GM18951 (cell line): Measurements from ENCODE around the gene SLC66A2.
"Not testable (repeated sequence)": the region's sequence is repeated elsewhere in the genome, so short reads cannot be mapped to it uniquely, and the experiment has no call there.

Source experiments
- POLR2A ChIP-seq: IDR thresholded peaks from 4 replicates; pipeline ENCODE4 v1.6.1; 2011; ENCODE audit warnings: mild to moderate bottlenecking; ENCODE audit not compliant: insufficient read length, insufficient read depth; ENCODE audit errors: extremely low read depth
- in situ Hi-C: fragments of 300-500 bp; cut with MboI; formaldehyde crosslinking; loops from one replicate; pipeline ENCODE4 v1.12.0; 2022; ENCODE audit warnings: low sequenced_read_pairs, mixed read lengths, inconsistent platforms; ENCODE audit not compliant: unreplicated experiment

Gene SLC66A2

DNA sequence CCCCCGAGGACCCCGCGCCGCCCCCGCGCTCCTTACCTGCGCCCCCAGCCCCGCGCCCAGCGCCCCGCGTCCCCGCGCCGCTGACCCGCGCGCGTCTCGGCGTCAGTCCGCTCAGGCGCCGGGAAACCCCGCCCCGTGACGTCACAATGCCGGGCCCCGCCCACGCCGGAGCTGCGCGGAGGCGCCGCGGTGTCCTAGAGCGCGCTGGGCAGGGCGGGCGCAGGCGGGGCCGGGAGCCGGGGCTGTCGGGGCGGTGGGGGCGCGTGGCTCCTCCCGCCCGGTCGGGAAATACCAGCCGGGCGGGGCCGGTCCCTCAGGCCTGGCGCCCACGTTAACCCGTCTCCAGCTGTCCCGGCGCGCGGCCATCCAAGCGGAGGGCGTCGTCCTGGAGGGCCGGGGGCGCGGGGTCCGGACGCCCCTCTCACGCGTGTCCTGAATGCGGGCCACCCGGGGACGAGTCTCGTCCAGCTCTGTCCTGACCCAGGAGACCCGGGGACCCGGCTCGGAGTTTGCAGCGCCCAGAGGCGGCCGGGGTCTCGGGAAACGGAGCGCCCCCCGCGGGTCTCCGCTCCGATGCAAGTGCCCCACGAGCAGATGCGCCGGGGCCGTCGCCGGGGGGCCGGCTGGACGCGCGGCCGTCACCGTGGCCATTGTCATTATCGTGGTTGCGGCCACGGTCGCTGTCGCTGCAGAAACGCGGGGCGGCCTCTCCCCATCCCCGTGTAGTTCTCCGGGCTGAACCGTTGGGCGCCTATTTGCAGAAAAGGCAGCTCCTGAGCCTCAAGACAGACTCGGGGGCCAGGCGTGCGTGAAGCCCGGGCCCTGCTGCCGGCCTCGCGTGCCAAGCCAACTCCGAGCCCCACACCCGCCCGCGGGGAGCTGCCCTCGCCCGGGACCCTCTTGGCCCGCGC lies at the start of gene SLC66A2:
SLC66A2 (minus strand) TSS at position 109 of the 911 bp plus-strand sequence. CDS start 727 bp downstream, outside the sequence.
- in situ Hi-C loops = no loop called here
- peak; percentile 68 for TF ChIP-seq POLR2A

DNA sequence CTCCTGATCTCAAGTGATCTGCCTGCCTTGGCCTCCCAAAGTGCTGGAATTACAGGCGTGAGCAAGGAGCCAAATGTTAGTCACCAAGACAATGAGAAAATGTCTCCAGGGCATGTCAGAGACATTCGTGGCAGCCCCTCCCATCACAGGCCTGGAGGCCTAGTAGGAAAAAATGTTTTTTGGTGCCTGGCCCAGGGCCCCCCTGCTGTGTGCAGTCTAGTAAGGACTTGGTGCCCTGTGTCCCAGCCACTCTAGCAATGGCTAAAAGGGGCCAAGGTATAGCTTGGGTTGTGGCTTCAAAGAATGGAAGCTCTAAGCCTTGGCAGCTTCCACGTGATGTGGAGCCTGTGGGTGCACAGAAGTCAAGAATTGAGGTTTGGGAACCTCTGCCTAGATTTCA lies 49.4 kb upstream of the SLC66A2 start:
- in situ Hi-C loops = no loop called here
- TF ChIP-seq POLR2A = no peak

DNA sequence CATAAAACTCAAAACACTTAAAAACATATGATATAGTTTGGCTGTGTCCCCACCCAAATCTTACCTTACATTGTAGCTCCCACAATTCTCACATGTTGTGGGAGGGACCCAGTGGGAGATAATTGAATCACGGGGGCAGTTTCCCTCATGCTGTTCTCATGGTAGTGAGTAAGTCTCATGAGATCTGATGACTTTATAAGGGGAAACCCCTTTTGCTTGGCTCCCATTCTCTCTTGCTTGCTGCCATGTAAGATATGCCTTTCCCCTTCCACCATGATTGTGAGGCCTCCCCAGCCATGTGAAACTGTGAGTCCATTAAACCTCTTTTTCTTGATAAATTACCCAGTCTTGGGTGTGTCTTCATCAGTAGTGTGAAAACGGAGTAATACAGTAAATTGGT lies 48.2 kb upstream of the SLC66A2 start:
- in situ Hi-C loops = not testable (repeated sequence)

- no peak for TF ChIP-seq POLR2A
- in situ Hi-C loops = no loop called here
These were observed 40.0 kb upstream of the SLC66A2 start for GRCh38 chr18:79991494-79991893.

DNA sequence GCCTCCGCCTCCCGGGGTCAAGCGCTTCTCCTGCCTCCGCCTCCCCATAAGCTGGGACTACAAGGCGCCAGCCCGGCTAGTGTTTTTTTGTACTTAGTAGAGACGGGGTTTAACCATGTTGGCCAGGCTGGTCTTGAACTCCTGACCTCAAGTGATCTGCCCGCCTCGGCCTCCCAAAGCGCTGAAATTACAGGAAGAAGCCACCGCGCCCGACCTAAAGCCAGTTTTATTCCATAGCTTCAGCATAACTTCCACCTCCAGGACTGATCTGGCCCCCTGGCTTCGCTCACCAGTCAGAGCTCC lies 37.7 kb upstream of the SLC66A2 start:
- TF ChIP-seq POLR2A = no peak
- in situ Hi-C loops = no loop called here

DNA sequence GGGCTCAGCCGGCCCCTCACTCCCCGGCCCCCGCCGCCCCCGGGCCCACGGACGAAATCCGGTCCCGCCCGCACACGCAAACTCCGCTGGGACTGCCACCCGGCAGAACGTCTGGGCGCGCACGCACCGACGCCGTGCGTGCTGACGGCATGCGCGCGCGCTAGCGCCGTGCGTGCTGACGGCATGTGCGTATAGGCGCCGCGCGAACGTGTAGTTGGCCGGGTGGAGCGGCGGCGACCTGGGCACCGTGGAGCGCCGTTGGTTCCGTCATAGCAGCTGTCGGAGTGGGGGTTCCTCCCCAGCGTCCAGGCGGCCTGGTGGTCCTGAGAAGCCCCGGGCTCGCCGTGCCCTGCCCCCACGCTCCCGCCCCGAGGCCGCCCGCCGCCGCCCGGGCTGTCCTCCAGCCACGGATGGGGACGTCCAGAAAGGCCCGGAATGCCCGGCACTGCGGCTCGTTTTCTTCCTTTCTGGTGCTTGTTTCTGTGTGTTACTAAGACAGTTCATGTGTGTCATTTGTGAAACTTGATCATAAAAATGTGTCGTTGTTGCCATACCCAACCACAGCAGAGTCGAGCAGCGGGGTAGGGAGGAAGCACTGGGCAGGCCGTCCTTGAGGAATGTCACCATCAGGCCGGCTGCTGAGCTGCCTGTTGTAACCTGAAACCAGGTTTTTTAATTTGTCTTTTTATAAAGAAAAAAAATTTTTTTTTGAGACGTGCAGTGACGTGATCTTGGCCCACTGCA lies 37.2 kb upstream of the SLC66A2 start, which contains the start of gene TXNL4A:
TXNL4A (minus strand) TSS at position 113 of the 744 bp plus-strand sequence. CDS start 171 bp downstream, outside the sequence.
- in situ Hi-C loops = no loop called here
- TF ChIP-seq POLR2A = peak; percentile 96

DNA sequence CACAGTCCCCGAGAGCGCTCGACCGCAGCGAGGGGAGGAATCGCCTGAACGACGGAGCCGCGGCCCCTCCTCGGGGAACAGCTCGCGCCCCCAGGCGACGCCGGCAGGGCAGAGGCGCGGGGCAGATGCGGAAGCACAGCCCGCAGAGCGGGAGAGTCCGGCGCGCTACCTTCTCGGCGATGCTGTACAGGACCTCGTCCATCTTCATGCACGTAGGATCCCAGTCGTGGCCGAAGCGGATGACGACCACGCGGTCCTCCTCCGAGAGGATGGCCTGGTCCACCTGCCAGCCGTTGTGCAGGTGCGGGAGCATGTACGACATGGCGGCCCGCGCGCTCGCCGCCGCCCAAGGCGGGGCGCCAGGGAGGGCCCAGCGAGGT lies 36.6 kb upstream of the SLC66A2 start:
- in situ Hi-C loops = no loop called here
- TF ChIP-seq POLR2A = no peak

DNA sequence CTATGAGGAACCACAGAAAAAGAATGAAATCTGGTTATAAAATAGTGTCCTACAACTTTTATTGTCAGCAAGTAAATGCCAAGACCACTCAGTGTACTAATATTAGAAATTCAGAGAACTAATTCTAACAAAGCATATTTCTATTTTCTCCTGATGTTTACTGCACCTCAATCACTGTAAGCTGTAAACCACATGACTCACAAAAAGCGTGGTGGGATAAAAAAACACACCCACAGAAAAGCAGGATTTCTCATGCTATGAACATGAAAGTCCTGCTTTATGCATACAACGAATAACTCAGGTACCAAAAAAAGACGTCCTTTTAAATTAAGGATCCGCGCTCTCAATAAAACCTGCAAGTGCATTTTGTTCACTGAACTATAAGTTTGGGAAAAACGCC lies 36.1 kb upstream of the SLC66A2 start:
- in situ Hi-C loops = no loop called here
- TF ChIP-seq POLR2A = no peak

DNA sequence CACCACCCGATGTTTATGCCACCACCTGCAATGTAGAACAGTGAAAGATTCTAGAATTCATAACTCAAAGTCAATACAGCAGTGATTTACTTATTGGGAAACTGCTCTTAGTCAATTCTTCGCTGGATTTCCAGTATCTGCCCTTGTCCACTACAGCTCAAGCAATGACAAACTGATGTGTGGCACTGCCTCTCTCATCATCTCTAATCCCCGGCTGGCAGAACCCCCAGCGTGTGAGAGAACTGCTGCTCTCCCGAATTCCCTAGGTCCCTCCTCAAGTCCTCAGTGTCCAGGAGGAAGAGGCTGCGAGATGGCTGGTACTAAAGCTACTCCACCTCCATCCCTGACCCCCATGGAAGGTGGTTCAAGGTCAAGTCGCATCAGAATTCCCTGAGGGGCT lies 35.3 kb upstream of the SLC66A2 start:
- in situ Hi-C loops = no loop called here
- no peak for TF ChIP-seq POLR2A

GRCh38 chr18:79985172-79985571 lies 33.7 kb upstream of the SLC66A2 start:
- no peak for TF ChIP-seq POLR2A
- in situ Hi-C loops = no loop called here

DNA sequence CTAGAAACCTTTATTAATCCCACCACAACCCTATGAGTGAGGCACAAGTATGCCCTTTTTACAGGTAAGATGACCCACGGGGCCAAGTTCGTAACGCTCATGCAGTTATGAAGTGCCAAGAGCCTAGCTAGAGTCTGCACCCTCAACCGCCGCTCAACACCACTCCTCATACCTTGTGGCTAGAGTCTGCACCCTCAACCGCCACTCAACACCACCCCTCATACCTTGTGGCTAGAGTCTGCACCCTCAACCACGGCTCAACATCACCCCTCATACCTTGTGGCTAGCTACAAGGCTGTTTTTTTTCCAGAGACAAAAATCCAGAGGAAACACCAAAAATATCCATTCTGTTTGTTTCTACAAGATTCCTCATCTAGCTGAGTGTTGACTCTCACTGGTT lies 32.3 kb upstream of the SLC66A2 start:
- no peak for TF ChIP-seq POLR2A
- in situ Hi-C loops = no loop called here

- in situ Hi-C loops = no loop called here
- TF ChIP-seq POLR2A = no peak
These were observed 31.8 kb upstream of the SLC66A2 start for GRCh38 chr18:79983253-79983652.

DNA sequence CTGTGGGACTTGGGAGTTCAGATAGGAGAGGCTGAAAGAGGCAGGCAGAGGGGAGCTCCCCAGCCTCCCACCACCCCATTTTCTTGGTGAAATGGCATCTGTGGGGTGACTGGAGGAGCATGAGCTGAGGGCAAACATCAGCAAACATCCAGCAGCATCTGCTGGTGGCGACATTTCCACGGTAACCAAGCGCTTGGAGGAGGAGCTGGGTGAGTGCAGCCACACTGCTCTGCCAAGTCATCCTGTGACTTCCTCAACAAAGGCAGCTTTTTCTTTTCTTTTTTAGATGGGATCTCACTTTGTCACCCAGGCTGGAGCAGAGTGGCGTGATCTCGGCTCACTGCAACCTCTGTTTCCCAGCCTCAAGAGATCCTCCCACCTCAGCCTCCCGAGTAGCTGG lies 31.3 kb upstream of the SLC66A2 start:
- TF ChIP-seq POLR2A = no peak
- in situ Hi-C loops = no loop called here

GRCh38 chr18:79980585-79980984 lies 29.1 kb upstream of the SLC66A2 start:
- in situ Hi-C loops = no loop called here

More at GRCh38 chr18:79980585-79980984, 29.1 kb upstream of the SLC66A2 start:
- TF ChIP-seq POLR2A = no peak
